ENCODE measurements around the gene RCBTB2.

GRCh38 chr13:48486362-48486761 is 46.5 kb downstream of the RCBTB2 start:
- TF ChIP-seq POLR2A (IDR thresholded peaks at IDR 0.05; ENCODE audit: low read depth, low read length) (no peak), CTCF (IDR thresholded peaks at IDR 0.05; ENCODE audit: extremely low read depth in 1 of 2, insufficient read depth in 1 of 2, low read depth in 1 of 2, low read length in 2 of 2) (no peak), EZH2 (IDR thresholded peaks at IDR 0.05; ENCODE audit: borderline replicate concordance, low read depth, low read length, severe bottlenecking) (no peak), MAX (IDR thresholded peaks at IDR 0.05; ENCODE audit: insufficient read depth, insufficient read length) (no peak), POLR2AphosphoS5 (IDR thresholded peaks at IDR 0.05; ENCODE audit: insufficient read depth, low read depth, low read length) (no peak)

All from endothelial cell of umbilical vein (primary cell).